NB4 (cell line): ENCODE results near the gene PSD4.
A peak's percentile ranks its signal among the peaks of the same experiment; 100 is the strongest.

Experiments used
- DNase-seq: peaks from one replicate; pipeline ENCODE4 v3.0.0; 2010; ENCODE audit warnings: low read depth
- H3K4me3 ChIP-seq: one replicate; pipeline ENCODE4 v1.5.1; 2011; ENCODE audit warnings: mild to moderate bottlenecking, low read depth, low read length, moderate library complexity
- CTCF ChIP-seq: IDR thresholded peaks from one replicate; pipeline ENCODE4 v1.5.1; 2012; ENCODE audit warnings: low read depth, low read length
- MAX ChIP-seq: IDR thresholded peaks from 2 replicates; pipeline ENCODE4 v1.6.1; 2011; ENCODE audit warnings: low read depth, low read length
- MYC ChIP-seq: IDR thresholded peaks from 2 replicates; pipeline ENCODE4 v1.6.1; 2011; ENCODE audit warnings: low read depth, low read length
- POLR2A ChIP-seq: IDR thresholded peaks from 2 replicates; pipeline ENCODE4 v1.6.1; 2011; ENCODE audit warnings: mild to moderate bottlenecking; ENCODE audit not compliant: insufficient read length; ENCODE audit errors: extremely low read depth

PSD4 gene

GRCh38 chr2:113233593-113234550, 60.1 kb downstream of the PSD4 start:
- TF ChIP-seq CTCF (peak; percentile 44), POLR2A (no peak)
- peak; percentile 78 for DNase-seq
- no peak overlapping the region for H3K4me3 ChIP-seq

- no peak for TF ChIP-seq MAX
- TF ChIP-seq CTCF = no peak
- no peak for TF ChIP-seq MYC
- no peak for TF ChIP-seq POLR2A
- peak overlapping the region; percentile 78 for H3K4me3 ChIP-seq
- DNase-seq = no peak
These were observed 61.1 kb downstream of the PSD4 start for GRCh38 chr2:113234721-113235346.

- DNase-seq = peak; percentile 96
- peak overlapping the region; percentile 78 for H3K4me3 ChIP-seq
These were observed 61.8 kb downstream of the PSD4 start for GRCh38 chr2:113235347-113236226.

GRCh38 chr2:113236367-113237159, 62.8 kb downstream of the PSD4 start:
- peak; percentile 55 for DNase-seq
- peak overlapping the region; percentile 74 for H3K4me3 ChIP-seq
- TF ChIP-seq MYC (no peak), MAX (no peak), POLR2A (no peak)

More at GRCh38 chr2:113235347-113236226, 61.8 kb downstream of the PSD4 start:
- TF ChIP-seq POLR2A = peak; percentile 91
- peak; percentile 47 for TF ChIP-seq MAX

GRCh38 chr2:113237604-113238160, 63.9 kb downstream of the PSD4 start:
- DNase-seq = no peak
- TF ChIP-seq MAX (no peak), CTCF (no peak), MYC (no peak), POLR2A (no peak)
- peak overlapping the region; percentile 74 for H3K4me3 ChIP-seq
